A673 (cell line): ENCODE measurements around the gene TMEM131L.

Source experiments
- EZH2 ChIP-seq: fragments of 200-600 bp; sonication (generic); IDR thresholded peaks from 2 replicates; pipeline ENCODE4 v1.6.1; 2017; ENCODE audit warnings: borderline replicate concordance, low read depth, mild to moderate bottlenecking, mixed read lengths, antibody characterized with exemption, low read length; ENCODE audit not compliant: poor library complexity, severe bottlenecking
- TF ChIP-seq, protein P1 (sequence below): fragments of 300-800, 200-600 bp; sonication (generic); conservative IDR thresholded peaks from 2 replicates; pipeline ENCODE4 v1.5.1; 2017; ENCODE audit warnings: low read depth, mild to moderate bottlenecking, antibody characterized with exemption, low read length, moderate library complexity, mixed read lengths

DNA sequence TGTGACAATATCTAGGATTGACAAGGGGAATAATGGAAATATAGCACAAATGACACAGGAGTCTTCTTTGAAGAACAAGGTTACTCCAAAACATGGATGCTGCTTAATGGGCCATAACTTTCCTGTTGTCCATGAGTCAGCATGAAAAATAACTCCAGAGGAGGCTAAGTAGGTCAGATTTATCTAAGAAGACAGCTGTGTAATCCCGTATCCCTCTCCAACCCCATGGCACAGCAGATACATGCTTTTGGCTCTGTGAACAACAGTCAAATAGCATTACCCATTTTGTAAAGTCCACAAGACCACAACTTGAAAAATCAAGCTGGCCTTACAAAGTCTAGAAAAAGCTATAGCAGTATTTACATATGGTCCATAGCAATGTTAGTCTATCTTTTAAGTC is 2.1 kb upstream of the TMEM131L start:
- TF ChIP-seq, protein P1, sequence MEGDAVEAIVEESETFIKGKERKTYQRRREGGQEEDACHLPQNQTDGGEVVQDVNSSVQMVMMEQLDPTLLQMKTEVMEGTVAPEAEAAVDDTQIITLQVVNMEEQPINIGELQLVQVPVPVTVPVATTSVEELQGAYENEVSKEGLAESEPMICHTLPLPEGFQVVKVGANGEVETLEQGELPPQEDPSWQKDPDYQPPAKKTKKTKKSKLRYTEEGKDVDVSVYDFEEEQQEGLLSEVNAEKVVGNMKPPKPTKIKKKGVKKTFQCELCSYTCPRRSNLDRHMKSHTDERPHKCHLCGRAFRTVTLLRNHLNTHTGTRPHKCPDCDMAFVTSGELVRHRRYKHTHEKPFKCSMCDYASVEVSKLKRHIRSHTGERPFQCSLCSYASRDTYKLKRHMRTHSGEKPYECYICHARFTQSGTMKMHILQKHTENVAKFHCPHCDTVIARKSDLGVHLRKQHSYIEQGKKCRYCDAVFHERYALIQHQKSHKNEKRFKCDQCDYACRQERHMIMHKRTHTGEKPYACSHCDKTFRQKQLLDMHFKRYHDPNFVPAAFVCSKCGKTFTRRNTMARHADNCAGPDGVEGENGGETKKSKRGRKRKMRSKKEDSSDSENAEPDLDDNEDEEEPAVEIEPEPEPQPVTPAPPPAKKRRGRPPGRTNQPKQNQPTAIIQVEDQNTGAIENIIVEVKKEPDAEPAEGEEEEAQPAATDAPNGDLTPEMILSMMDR: no peak
- TF ChIP-seq EZH2: no peak
